WERI-Rb-1 (cell line): Measurements from ENCODE around the gene TNFAIP2.

ENCODE experiments used
- DNase-seq: peaks from one replicate; pipeline ENCODE4 v3.0.0-alpha.2; 2020
- H3K27ac ChIP-seq: fragments of 250-450 bp; sonication (Bioruptor Pico); 2 replicates; pipeline ENCODE4 v1.5.1; 2020; ENCODE audit warnings: mild to moderate bottlenecking, moderate library complexity
- H3K27me3 ChIP-seq: fragments of 250-450 bp; sonication (Bioruptor Pico); 2 replicates; pipeline ENCODE4 v1.5.1; 2021; ENCODE audit warnings: mild to moderate bottlenecking, low read depth, moderate library complexity; ENCODE audit not compliant: insufficient read depth, severe bottlenecking
- H3K36me3 ChIP-seq: fragments of 250-450 bp; sonication (Bioruptor Pico); 2 replicates; pipeline ENCODE4 v1.5.1; 2020; ENCODE audit warnings: mild to moderate bottlenecking, moderate library complexity
- H3K4me3 ChIP-seq: 2 replicates; pipeline ENCODE4 v1.5.1; 2011; ENCODE audit warnings: low read depth, mild to moderate bottlenecking, control low read depth, low read length
- H3K9me3 ChIP-seq: fragments of 250-450 bp; sonication (Bioruptor Pico); 2 replicates; pipeline ENCODE4 v1.5.1; 2021; ENCODE audit warnings: mild to moderate bottlenecking, moderate library complexity; ENCODE audit not compliant: severe bottlenecking
- TF ChIP-seq, protein P1 (sequence below): IDR thresholded peaks from 2 replicates; pipeline ENCODE4 v1.5.1; 2011; ENCODE audit warnings: low read depth, mild to moderate bottlenecking, control low read depth, inconsistent platforms, low read length

Gene TNFAIP2

DNA sequence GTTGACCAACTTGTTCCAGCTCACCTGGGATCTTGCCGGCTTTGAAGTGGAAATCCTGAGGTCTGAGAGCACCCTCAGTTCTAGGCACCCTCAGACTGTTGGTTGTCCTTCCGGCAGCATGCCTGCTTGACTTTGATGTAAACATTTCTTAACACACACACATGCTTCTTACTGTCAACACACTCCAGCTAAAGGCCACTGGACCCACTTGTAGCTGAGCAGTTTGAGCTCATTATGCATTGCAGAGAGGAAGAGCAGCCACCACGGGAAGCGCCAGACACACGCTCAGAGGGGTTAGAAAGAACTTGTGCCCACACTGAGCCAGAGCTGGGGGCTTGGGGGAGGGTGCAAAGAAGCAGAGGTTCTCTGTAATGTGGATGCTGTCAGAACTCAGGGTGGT is 55.8 kb downstream of the TNFAIP2 start:
- TF ChIP-seq, protein P1, sequence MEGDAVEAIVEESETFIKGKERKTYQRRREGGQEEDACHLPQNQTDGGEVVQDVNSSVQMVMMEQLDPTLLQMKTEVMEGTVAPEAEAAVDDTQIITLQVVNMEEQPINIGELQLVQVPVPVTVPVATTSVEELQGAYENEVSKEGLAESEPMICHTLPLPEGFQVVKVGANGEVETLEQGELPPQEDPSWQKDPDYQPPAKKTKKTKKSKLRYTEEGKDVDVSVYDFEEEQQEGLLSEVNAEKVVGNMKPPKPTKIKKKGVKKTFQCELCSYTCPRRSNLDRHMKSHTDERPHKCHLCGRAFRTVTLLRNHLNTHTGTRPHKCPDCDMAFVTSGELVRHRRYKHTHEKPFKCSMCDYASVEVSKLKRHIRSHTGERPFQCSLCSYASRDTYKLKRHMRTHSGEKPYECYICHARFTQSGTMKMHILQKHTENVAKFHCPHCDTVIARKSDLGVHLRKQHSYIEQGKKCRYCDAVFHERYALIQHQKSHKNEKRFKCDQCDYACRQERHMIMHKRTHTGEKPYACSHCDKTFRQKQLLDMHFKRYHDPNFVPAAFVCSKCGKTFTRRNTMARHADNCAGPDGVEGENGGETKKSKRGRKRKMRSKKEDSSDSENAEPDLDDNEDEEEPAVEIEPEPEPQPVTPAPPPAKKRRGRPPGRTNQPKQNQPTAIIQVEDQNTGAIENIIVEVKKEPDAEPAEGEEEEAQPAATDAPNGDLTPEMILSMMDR, result no peak
- H3K4me3 ChIP-seq, result no peak overlapping the region
- no peaks in the 10 kb centered on the region for H3K27me3 ChIP-seq
- H3K36me3 ChIP-seq, result no peaks in the 10 kb centered on the region
- no peak for DNase-seq
- H3K9me3 ChIP-seq, result peaks cover 10% of the 10 kb centered on the region
- H3K27ac ChIP-seq, result no peak overlapping the region

DNA sequence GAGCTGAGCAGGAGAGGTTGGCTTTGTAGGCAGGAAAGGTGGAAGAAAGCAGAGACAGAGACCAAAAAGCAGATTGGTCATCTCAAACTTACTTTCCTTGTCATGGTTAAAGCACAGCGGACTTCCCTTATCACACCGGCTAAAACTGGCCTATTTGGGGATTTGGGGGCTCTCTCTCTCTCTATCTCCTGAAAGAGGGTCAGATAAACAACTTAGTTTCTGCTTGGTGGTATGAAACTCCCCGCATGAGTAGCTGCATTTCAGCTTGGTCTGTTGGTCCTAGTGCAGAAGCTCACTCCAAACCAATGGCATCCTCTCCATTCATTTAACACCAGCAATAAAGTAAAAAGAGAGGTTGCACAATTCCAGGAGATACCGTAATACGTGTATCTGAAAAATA is 57.1 kb downstream of the TNFAIP2 start:
- H3K36me3 ChIP-seq, result no peaks in the 10 kb centered on the region
- H3K4me3 ChIP-seq, result no peak overlapping the region
- TF ChIP-seq, protein P1, result no peak
- DNase-seq, result no peak
- no peaks in the 10 kb centered on the region for H3K27me3 ChIP-seq
- no peak overlapping the region for H3K27ac ChIP-seq
- H3K9me3 ChIP-seq, result peaks cover 2% of the 10 kb centered on the region

DNA sequence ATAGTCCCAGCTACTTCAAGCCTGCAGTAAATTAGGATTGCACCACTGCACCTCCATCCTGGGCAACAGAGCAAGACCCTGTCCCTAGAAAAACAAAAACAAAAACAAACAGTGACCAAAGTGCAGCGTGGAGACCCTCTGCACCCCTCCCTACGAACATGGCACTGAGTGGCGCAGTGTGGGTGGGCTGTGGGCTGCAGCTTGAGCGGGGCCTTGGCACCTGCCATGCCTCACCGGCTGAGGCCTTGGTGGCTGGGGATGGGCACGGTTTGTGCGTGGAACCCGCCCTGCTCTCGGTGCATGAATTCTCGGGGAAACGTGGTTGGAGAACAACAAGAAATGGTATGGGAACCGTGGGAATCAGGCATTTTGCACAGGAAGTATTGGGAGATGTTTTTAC is 60.8 kb downstream of the TNFAIP2 start:
- no peak overlapping the region for H3K27ac ChIP-seq
- no peak overlapping the region for H3K4me3 ChIP-seq
- TF ChIP-seq, protein P1, result no peak
- DNase-seq, result no peak
- no peaks in the 10 kb centered on the region for H3K9me3 ChIP-seq
- H3K36me3 ChIP-seq, result no peaks in the 10 kb centered on the region
- no peaks in the 10 kb centered on the region for H3K27me3 ChIP-seq

DNA sequence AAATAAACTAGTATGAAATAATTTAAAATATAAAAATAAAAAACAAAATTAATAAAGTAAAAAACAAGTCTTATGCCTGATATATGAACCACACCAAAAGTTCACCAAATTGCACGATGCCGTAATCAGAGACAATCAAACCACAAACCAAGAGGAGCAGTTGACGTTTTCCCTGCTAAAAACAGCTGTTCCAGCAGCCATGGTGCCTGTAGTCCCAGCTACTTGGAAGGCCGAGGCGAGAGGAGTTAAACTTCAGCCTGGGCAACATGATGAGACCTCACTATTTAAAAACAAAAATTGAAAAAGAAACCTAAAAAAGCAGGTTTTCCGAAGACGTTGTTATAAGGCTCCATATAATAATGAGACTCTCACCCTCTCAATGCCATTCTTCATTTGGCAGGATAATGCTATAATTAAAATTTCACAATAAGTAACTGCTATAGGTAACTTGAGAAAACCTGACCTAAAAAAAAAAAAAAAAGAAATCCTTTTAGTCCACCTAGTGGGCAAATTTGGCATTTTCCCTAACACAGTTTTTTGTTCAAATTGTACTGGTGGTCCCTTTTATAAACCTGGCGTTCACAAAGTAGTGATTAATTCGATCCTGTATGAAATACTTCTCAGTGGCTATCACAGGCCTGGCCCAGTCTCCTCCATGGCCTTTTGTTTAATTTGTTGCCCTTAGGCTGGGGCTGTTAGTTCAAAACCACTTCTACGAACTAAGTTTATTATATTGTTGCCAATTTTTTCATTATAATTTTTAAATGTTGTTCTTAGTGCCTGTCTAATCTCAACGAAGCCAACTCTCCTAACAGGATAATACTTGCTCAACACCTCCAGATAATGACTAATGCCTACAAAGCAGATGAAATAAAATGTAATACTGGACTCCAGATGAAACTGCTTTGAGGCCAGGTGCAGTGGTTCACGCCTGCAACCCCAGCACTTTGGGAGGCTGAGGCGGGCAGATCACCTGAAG is 62.1 kb downstream of the TNFAIP2 start:
- Histone ChIP-seq H3K27ac (0 out of 2 replicates have a peak overlapping the region, but pooled peaks have one; percentile 19), H3K9me3 (peaks cover 12% of the 10 kb centered on the region), H3K4me3 (no peak overlapping the region), H3K27me3 (no peaks in the 10 kb centered on the region), H3K36me3 (no peaks in the 10 kb centered on the region)
- no peak for DNase-seq
- TF ChIP-seq, protein P1, result no peak

DNA sequence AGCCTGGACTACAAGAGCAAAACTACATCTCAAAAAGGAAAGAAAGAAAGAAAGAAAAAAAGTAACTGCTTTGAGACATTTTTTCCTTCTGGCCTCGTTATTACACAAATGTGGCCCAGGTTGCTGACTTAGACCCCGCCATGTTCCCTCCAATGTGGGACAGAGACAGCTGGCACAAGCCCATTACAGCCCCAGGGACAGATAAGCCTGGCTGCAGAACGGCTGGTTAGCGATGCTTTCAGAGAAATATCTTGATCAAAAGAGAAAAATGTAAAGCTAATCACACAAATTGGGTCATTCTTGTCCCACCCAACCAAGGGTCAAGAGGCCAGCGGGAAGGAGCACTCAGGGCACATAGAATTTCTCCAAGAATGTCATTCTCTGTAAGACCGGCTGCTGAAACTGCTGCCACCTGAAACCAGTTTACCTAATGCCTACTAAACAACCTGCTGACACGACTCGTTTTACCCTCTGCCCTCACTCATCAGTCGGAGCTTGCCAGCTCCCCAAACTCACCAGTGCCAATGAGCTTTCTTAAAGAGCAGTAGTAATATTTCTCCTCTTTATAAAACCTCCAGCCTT is 63.1 kb downstream of the TNFAIP2 start:
- Histone ChIP-seq H3K27me3 (no peaks in the 10 kb centered on the region), H3K9me3 (peaks cover 15% of the 10 kb centered on the region), H3K27ac (no peak overlapping the region), H3K36me3 (no peaks in the 10 kb centered on the region), H3K4me3 (no peak overlapping the region)
- DNase-seq, result no peak
- TF ChIP-seq, protein P1, result no peak
